ENCODE results near the gene GNAL. TPM values are rescaled to one million over a fixed set of nuclear protein-coding genes. Genes with fewer than 3 reads are reported as not detected.

Gene GNAL
- total RNA-seq, 1 donor from 2014 or later: 1.1 TPM

DNA sequence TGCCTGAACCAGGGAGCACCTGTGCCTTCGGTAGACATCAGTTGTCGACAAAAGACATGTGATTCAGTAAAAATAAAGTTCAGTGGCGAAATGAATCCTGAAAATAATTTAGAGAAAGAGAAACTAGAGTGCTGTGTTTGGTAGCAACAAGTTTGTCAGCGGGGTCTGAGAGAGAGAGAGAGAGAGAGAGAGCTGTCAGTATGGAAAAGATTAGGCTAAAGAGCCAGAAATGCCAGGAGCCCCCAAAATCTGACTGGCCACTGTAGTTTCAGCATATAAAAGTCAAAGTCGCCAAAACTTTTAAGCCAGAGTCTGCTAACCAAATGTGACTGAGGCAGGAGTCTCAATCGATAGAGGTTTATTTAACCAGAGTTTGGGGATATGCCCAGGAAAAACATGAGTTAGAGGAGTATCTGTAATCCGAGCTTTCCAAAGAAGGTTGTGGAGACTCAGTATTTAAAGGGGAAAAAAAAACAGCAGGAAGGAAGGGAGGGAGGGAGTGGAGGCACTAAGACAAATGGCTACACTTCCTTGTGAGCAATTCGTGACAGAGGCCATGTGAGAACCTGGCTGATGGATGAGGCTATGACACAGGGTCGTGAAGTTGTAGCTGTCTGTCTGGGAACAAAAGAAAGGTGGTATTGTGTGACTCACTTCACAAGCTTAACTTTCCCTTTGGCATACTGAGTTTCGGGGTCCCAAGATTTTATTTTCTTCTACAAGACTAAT lies 20.5 kb upstream of the GNAL start:
- no peak for DNase-seq
- no peaks in the 10 kb centered on the region for H3K36me3 ChIP-seq
- H3K27me3 ChIP-seq (ENCODE audit: low read depth): peaks cover 62% of the 10 kb centered on the region
- H3K9me3 ChIP-seq (replicated peaks): no peaks in the 10 kb centered on the region
- H3K27ac ChIP-seq (replicated peaks): no peak overlapping the region
- TF ChIP-seq, protein P1, sequence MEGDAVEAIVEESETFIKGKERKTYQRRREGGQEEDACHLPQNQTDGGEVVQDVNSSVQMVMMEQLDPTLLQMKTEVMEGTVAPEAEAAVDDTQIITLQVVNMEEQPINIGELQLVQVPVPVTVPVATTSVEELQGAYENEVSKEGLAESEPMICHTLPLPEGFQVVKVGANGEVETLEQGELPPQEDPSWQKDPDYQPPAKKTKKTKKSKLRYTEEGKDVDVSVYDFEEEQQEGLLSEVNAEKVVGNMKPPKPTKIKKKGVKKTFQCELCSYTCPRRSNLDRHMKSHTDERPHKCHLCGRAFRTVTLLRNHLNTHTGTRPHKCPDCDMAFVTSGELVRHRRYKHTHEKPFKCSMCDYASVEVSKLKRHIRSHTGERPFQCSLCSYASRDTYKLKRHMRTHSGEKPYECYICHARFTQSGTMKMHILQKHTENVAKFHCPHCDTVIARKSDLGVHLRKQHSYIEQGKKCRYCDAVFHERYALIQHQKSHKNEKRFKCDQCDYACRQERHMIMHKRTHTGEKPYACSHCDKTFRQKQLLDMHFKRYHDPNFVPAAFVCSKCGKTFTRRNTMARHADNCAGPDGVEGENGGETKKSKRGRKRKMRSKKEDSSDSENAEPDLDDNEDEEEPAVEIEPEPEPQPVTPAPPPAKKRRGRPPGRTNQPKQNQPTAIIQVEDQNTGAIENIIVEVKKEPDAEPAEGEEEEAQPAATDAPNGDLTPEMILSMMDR (IDR thresholded peaks at IDR 0.05; ENCODE audit: borderline replicate concordance): no peak
- H3K4me1 ChIP-seq: no peaks in the 10 kb centered on the region
- intact Hi-C loops (cut with micrococcal nuclease): no loop called here
- no peak overlapping the region for H3K4me3 ChIP-seq

DNA sequence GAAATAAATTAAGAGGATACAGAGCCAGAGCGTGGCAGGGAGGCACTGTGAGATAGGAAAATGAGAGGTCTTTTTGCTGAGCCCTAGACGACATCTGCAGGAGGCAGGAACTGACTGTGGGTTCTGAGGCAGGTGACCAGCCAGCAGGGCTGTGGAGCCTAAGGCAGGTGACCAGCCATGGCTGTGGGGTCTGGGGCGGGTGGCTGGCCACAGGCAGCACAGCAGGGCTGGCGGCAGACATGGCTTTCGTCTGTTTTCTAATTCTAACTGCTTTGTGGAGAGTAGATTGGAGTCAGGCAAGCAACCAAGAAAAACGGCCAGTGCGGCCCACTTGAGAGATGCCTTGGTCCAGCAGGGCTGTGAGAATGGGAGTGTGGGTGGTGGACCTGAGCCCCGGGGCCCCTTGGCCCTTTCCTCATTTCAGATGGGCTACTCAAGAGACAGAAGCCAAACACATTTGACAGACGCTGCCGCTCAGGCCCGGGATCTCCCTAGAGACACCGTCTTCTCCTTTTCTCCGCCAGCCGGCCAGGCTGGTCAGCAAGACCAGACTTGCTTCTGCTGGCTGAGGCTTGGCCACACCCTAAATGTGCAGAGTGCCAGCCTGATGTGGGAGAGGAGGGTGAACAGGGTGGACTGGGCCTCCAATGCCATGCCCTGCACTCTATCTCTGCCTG lies 19.7 kb upstream of the GNAL start:
- intact Hi-C loops (cut with micrococcal nuclease): no loop called here

DNA sequence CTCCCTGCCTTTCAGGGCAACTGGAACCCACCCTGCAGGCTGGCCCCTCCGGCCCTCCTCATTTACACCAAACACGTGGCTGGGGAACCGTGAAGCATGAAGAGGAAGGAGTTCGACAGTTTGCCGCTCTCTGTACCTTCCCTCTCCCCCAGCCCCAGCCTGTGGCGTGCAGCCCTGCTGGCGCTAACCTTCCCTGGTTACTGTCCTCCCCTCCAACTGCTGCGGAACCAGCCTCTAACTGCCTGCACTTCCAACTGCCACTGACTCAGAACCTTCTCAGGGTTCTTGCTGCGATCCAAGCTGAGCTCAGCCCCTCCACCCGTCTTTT lies 19.2 kb upstream of the GNAL start:
- peaks cover 62% of the 10 kb centered on the region for H3K27me3 ChIP-seq (ENCODE audit: low read depth)
- DNase-seq: no peak
- H3K36me3 ChIP-seq: no peaks in the 10 kb centered on the region
- intact Hi-C loops (cut with micrococcal nuclease): no loop called here
- H3K27ac ChIP-seq (replicated peaks): no peak overlapping the region
- no peaks in the 10 kb centered on the region for H3K9me3 ChIP-seq (replicated peaks)
- no peak overlapping the region for H3K4me3 ChIP-seq
- TF ChIP-seq, protein P1 (IDR thresholded peaks at IDR 0.05; ENCODE audit: borderline replicate concordance): no peak
- no peaks in the 10 kb centered on the region for H3K4me1 ChIP-seq

More for the DNA sequence above, 19.7 kb upstream of the GNAL start:
- no peaks in the 10 kb centered on the region for H3K36me3 ChIP-seq
- peaks cover 62% of the 10 kb centered on the region for H3K27me3 ChIP-seq (ENCODE audit: low read depth)
- H3K9me3 ChIP-seq (replicated peaks): no peaks in the 10 kb centered on the region
- no peak overlapping the region for H3K4me3 ChIP-seq
- H3K4me1 ChIP-seq: no peaks in the 10 kb centered on the region
- no peak overlapping the region for H3K27ac ChIP-seq (replicated peaks)
- TF ChIP-seq, protein P1 (IDR thresholded peaks at IDR 0.05; ENCODE audit: borderline replicate concordance): no peak
- no peak for DNase-seq

DNA sequence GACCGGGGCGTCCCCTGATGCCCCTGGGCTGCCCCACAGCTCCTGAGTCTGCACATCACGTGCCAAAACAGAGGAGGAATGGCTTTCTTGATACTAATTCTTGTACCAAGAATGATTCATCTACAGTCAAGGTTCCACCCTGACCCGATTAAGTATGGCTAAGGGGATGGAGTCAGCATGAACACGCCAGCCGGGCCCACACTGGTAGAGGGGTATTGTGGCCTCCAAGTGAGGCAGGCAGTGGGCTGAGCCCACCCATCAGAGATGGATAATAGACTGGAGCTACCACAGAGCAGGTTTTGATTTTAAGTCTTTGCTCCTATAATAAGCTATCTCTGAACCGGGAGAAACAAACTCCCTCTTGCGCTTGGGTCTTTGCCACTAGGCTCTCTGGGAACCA lies 17.9 kb upstream of the GNAL start:
- peaks cover 62% of the 10 kb centered on the region for H3K27me3 ChIP-seq (ENCODE audit: low read depth)
- H3K4me3 ChIP-seq: no peak overlapping the region
- no peaks in the 10 kb centered on the region for H3K9me3 ChIP-seq (replicated peaks)
- H3K4me1 ChIP-seq: no peaks in the 10 kb centered on the region
- TF ChIP-seq, protein P1 (IDR thresholded peaks at IDR 0.05; ENCODE audit: borderline replicate concordance): no peak
- H3K27ac ChIP-seq (replicated peaks): no peak overlapping the region
- intact Hi-C loops (cut with micrococcal nuclease): no loop called here
- no peak for DNase-seq
- H3K36me3 ChIP-seq: no peaks in the 10 kb centered on the region

DNA sequence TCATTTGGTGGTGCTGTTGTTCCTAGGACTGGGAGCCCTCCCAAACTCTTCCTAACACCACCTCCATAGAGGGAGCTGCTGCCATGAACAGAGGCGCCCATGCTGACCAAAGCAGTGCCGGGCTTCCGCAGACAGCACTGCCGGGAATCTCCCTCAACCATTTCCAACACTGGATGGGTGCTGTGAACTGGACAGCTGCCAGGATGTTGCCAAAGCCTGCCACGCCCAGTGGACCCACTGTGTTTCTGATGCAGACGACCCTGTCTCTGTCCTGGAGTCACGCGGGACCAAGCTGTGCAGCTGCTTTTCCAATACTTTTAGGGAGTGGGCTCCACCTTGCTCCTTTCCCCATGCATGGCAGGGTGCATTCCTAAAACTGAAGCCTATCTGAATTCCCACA lies 16.9 kb upstream of the GNAL start:
- Histone ChIP-seq H3K9me3 (replicated peaks) (no peaks in the 10 kb centered on the region), H3K36me3 (no peaks in the 10 kb centered on the region), H3K4me3 (no peak overlapping the region), H3K27ac (replicated peaks) (no peak overlapping the region), H3K4me1 (no peaks in the 10 kb centered on the region), H3K27me3 (ENCODE audit: low read depth) (peaks cover 68% of the 10 kb centered on the region)
- TF ChIP-seq, protein P1 (IDR thresholded peaks at IDR 0.05; ENCODE audit: borderline replicate concordance): no peak
- DNase-seq: no peak
- intact Hi-C loops (cut with micrococcal nuclease): no loop called here

Data from left ventricle myocardium inferior (tissue), 1 donor.